Activated CD8-positive, alpha-beta memory T cell treated with anti-CD3 and anti-CD28 coated beads, Interleukin-2, amount 10 ng/mL, durations not matched to agents 7 days and 5 days (primary cell): ENCODE results near the gene ARHGAP12. TPM values are rescaled to one million over a fixed set of nuclear protein-coding genes. Genes with fewer than 3 reads are reported as not detected.

Experiments
- ATAC-seq: fragments of 150-1000 bp; cut with Tn5 transposase; one replicate; pipeline ENCODE4 v1.10.0; 2021; ENCODE audit warnings: moderate library complexity
- CTCF ChIA-PET: fragments of 350-600 bp; sonication (Branson Sonifier 250); formaldehyde crosslinking; loops from one replicate; lab custom pipeline; 2021; ENCODE audit warnings: antibody characterized with exemption; lab: Charles Lee
- DNase-seq: peaks from one replicate; pipeline ENCODE4 v3.0.0-alpha.2; 2020
- H3K27ac Mint-ChIP-seq: one replicate; pipeline ENCODE4 v1.8.0; 2021; ENCODE audit warnings: mild to moderate bottlenecking, mixed read lengths
- H3K27me3 Mint-ChIP-seq: one replicate; pipeline ENCODE4 v1.8.0; 2021; ENCODE audit warnings: mixed read lengths
- H3K36me3 Mint-ChIP-seq: one replicate; pipeline ENCODE4 v1.8.0; 2021; ENCODE audit warnings: mild to moderate bottlenecking, mixed read lengths
- H3K4me1 Mint-ChIP-seq: one replicate; pipeline ENCODE4 v1.8.0; 2021; ENCODE audit warnings: mixed read lengths
- H3K4me3 Mint-ChIP-seq: one replicate; pipeline ENCODE4 v1.8.0; 2021; ENCODE audit warnings: mild to moderate bottlenecking, moderate library complexity, mixed read lengths
- H3K9me3 Mint-ChIP-seq: one replicate; pipeline ENCODE4 v1.8.0; 2022; ENCODE audit warnings: low read depth, mixed read lengths
- total RNA-seq, 2 experiments: library from RNA; stranded (reverse); gene quantifications; one replicate each; pipeline ENCODE4 v1.2.3, GENCODE V29; 2021

ARHGAP12 gene
- total RNA-seq, 2 experiments from 2014 or later = 3.0 to 7.8 TPM

DNA sequence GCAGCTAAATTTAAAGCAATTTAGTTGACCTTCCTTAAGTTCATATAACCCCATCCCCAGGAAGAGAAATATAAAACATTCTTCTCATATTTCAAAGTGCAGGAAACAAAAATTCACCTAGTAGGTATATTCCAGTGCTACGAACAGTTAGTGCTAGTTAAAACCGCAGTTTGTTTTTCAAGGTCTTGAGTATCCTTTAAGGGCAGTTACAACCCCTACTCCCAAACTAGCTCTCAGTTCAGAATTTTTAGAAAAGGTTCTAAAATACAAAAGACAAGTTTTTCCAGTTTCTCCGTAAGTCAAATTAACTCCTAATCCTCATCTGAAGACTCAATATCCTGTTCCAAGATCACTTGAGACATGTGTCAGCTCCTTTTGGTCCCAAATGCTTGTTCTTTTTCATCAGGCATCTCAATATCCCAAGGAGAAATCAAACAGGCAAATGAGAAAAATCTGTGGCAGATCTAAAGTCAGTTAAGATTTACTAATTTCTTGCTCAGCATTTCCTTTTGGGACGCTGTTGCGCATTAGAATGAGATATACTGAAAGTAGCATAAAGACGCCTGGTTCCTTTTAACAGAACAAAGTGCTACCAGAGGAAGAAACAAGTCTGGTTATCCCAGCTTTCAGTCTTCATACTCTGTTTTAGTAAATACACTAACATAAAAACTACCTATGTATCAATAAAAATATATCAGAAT is 51.8 kb downstream of the ARHGAP12 start:
- Mint-ChIP-seq H3K4me1 (peaks cover 21% of the 10 kb centered on the region), H3K4me3 (no peak overlapping the region), H3K27ac (peak overlapping the region; percentile 41), H3K36me3 (peaks cover 3% of the 10 kb centered on the region), H3K9me3 (no peaks in the 10 kb centered on the region), H3K27me3 (no peaks in the 10 kb centered on the region)
- CTCF ChIA-PET = interaction anchor here (1.2 kb wide), 1 partner anchor 128 kb away, joined by 5 read pairs; no protein-coding TSS in a partner anchor
- DNase-seq (no peak), ATAC-seq (no peak)

DNA sequence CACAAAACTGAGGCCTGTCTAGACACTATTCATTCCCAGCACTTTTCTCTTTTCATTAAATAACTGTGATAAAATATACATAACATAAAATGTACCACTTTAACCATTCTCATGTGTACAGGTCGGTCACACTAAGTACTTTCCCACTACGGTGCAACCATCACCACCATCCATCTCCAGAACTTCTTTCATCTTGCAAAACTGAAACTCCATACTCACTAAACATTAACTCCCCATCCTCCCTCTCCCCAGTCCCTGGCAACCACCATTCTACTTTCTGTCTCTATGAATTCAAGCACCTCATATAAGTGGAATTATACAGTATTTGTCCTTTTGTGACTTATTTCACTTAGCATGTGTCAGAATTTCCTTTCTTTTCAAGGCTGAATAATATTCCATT is 53.0 kb downstream of the ARHGAP12 start:
- no peaks in the 10 kb centered on the region for H3K27me3 Mint-ChIP-seq
- H3K9me3 Mint-ChIP-seq = no peaks in the 10 kb centered on the region
- no peak overlapping the region for H3K27ac Mint-ChIP-seq
- H3K4me3 Mint-ChIP-seq = no peak overlapping the region
- CTCF ChIA-PET = interaction anchor here (1.2 kb wide), 1 partner anchor 129 kb away, joined by 5 read pairs; no protein-coding TSS in a partner anchor
- DNase-seq = no peak
- H3K4me1 Mint-ChIP-seq = peaks cover 21% of the 10 kb centered on the region
- no peak for ATAC-seq
- H3K36me3 Mint-ChIP-seq = peaks cover 3% of the 10 kb centered on the region

DNA sequence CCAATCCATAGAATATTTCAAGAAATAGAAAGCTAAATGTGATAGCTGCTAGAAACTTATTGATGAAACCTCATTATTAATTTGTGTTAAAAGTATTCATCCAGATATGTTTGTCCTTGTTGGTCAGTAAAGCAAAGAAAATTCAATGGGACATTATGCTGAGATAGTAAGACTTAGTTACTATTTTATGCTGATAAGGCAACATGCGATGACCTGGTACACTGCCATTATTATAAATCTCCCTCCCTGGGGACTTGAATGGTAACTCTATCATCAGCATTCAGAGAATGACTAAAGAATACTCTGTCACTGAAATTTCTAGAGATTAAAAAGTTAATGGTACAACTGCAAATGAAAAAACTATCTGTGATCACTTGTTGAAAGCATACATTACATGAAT is 54.9 kb downstream of the ARHGAP12 start:
- DNase-seq (no peak), ATAC-seq (no peak)
- no peak overlapping the region for H3K27ac Mint-ChIP-seq
- peaks cover 20% of the 10 kb centered on the region for H3K4me1 Mint-ChIP-seq
- H3K27me3 Mint-ChIP-seq = no peaks in the 10 kb centered on the region
- CTCF ChIA-PET = no interaction called here
- peaks cover 1% of the 10 kb centered on the region for H3K36me3 Mint-ChIP-seq
- H3K4me3 Mint-ChIP-seq = no peak overlapping the region
- H3K9me3 Mint-ChIP-seq = no peaks in the 10 kb centered on the region

DNA sequence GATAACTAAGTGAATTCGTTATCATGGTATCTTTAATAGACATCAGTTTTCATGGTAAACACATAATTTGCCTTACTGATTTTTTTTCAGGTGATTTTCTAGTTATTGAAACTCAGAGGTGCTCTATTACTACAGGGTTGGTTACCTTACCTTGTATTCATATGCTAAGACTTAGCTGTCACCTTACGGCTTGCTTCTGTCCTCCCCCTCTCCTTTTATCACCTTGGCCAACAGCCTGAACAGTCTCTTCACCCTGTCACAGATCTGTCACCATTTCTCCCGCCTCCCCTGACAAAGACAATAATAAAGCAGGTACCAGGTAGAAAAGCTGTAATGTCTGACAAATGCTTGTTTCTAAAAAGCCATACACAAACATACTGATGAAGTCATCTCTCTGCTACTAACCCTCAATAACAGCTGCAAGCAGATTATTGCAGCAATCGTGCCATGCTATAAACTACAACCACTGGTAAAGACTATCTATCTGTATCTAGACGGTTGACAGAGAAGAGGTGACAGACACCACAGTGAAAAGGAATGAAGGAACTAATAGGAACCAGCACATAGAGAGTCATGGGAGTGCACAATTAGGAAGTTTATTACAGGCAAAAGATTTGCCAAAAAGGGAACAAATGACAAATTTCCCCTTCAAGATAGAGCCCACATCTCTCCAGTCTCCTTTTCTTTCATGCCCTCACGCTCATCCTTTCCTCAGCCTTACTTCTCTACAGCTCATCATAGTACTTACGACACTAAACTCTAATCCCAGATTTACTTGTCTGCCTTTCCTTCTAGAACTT is 57.2 kb downstream of the ARHGAP12 start:
- no peaks in the 10 kb centered on the region for H3K9me3 Mint-ChIP-seq
- DNase-seq (no peak), ATAC-seq (no peak)
- peaks cover 1% of the 10 kb centered on the region for H3K36me3 Mint-ChIP-seq
- peaks cover 12% of the 10 kb centered on the region for H3K4me1 Mint-ChIP-seq
- H3K27ac Mint-ChIP-seq = no peak overlapping the region
- CTCF ChIA-PET = interaction anchor here (2.0 kb wide), 1 partner anchor 10 kb away, joined by 8 read pairs; no protein-coding TSS in a partner anchor
- no peak overlapping the region for H3K4me3 Mint-ChIP-seq
- H3K27me3 Mint-ChIP-seq = no peaks in the 10 kb centered on the region

DNA sequence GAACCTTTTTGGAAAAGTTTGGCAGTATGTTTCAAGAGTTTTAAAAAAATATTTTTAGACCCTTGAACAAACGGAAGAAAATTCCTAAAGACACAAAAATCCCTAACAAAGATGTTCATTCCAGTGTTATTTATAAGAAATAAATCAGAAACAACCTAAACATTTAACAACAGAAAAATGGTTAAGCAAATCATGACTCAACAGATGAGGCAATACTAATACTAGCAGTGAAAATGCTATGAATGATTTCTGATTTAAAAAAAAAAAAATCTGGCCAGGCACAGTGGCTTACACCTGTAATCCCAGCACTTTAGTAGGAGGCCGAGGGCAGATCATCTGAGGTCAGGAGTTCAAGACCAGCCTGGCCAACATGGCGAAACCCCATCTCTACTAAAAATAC is 61.0 kb downstream of the ARHGAP12 start:
- H3K4me3 Mint-ChIP-seq = no peak overlapping the region
- H3K9me3 Mint-ChIP-seq = no peaks in the 10 kb centered on the region
- no peaks in the 10 kb centered on the region for H3K27me3 Mint-ChIP-seq
- no peak overlapping the region for H3K27ac Mint-ChIP-seq
- H3K4me1 Mint-ChIP-seq = peaks cover 7% of the 10 kb centered on the region
- H3K36me3 Mint-ChIP-seq = no peaks in the 10 kb centered on the region
- no peak for DNase-seq
- ATAC-seq = no peak
- CTCF ChIA-PET = no interaction called here

DNA sequence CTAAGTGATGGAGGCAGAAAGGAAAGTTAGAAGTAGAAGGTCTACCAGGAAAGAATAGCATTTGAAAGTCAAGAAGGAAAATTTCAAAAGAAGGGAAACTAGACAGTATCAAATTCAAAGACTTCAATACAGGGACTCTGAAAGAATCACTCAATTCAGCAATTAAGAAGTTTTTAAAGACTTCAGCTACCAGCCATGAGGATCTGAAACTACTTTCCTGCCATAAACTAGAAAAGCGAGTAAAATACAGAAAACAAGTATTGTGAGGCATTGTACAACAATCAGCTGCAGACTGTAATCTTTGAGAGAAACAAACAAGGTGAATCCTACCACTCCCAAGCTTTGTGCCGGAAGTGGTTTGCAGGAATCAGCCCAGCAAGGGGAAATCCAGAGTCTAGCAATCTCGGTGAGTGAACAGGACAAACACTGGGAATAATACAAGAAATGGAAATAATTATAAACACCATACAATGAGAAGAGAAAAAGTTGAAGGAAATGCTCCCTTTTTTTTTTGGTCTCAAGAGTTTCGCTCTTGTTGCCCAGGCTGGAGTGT is 62.4 kb downstream of the ARHGAP12 start:
- H3K27ac Mint-ChIP-seq = no peak overlapping the region
- H3K9me3 Mint-ChIP-seq = no peaks in the 10 kb centered on the region
- no peaks in the 10 kb centered on the region for H3K27me3 Mint-ChIP-seq
- peaks cover 10% of the 10 kb centered on the region for H3K4me1 Mint-ChIP-seq
- no peak overlapping the region for H3K4me3 Mint-ChIP-seq
- no peak for ATAC-seq
- H3K36me3 Mint-ChIP-seq = no peaks in the 10 kb centered on the region
- DNase-seq = no peak
- CTCF ChIA-PET = no interaction called here

DNA sequence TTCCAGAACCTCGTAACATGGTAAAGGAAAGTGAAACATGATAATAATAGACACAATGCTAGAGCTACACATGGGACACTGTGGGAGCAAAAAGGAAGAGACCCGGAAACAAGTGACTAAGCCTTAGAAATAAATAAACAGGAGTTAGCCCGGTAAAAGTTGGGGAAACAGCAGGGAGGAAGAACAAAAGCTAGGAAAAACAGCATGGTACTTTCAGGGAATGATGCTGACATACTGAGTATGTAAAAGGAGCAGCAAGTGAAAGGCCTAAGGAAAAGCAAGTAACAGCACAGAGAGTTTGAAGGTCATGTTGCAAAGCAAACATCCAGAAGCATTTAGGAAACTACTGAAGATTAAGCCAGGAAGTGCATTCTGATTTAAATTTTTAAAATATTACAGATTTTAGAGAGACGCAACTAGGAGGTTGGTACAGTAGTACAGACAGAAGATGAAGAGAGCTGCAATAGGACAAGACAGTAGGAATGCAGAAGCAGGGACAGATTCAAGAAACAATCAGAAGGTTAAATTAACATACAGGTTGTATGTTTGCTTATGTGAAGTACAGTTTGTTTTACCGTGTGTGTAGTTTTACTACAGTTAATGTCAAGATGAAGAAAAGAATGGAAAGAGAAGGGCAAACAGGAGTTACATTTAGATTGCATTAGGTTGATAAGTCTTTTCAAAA is 63.7 kb downstream of the ARHGAP12 start:
- no peaks in the 10 kb centered on the region for H3K9me3 Mint-ChIP-seq
- no peak overlapping the region for H3K27ac Mint-ChIP-seq
- no peak overlapping the region for H3K4me3 Mint-ChIP-seq
- CTCF ChIA-PET = interaction anchor here (0.8 kb wide), 1 partner anchor 40 kb away, joined by 3 read pairs; no protein-coding TSS in a partner anchor
- no peaks in the 10 kb centered on the region for H3K27me3 Mint-ChIP-seq
- H3K4me1 Mint-ChIP-seq = peaks cover 10% of the 10 kb centered on the region
- DNase-seq (no peak), ATAC-seq (no peak)
- no peaks in the 10 kb centered on the region for H3K36me3 Mint-ChIP-seq

DNA sequence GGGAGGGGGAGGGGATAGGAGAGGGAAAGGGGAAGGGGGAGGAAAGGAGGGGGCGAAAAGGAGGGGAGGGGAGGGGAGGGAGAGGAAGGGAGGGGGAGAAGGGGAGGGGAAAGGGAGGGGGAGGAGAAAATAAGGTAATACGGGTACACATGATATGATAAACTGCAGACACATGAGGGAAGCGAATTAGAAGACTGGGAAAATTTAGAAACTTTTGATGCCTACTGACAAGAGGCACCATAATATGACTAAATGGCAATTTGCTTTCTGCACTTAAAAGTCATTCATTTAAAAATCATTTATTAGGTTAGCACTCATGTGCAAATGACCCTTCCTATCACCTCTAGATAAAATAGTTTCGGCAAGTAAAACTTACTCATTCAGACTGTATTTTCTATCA is 73.6 kb downstream of the ARHGAP12 start:
- no peak for ATAC-seq

DNA sequence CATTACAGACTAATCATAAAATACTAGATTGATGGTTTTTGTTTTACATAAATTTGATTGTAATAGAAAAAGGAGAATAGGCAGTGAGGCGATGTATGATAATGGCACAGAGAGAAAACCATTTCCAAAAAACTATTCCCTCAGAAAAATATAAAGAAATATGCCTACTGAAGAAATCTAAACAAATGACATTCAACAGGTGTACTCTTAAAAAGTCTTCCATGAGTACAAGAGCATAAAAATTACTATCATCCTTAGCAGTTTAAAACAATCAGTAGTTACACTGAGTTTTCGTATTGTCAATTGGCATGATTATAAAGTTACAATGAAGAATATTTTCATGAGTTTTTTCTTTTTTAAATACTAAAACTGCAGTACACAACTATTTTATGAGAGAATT is 75.0 kb downstream of the ARHGAP12 start:
- no peak for DNase-seq
- Mint-ChIP-seq H3K9me3 (no peaks in the 10 kb centered on the region), H3K4me1 (peaks cover 6% of the 10 kb centered on the region), H3K36me3 (no peaks in the 10 kb centered on the region), H3K27me3 (no peaks in the 10 kb centered on the region), H3K4me3 (no peak overlapping the region), H3K27ac (no peak overlapping the region)
- no peak for ATAC-seq
- CTCF ChIA-PET = interaction anchor here (1.1 kb wide), 1 partner anchor 17 kb away, joined by 3 read pairs; no protein-coding TSS in a partner anchor

More for the DNA sequence above, 73.6 kb downstream of the ARHGAP12 start:
- no peaks in the 10 kb centered on the region for H3K36me3 Mint-ChIP-seq
- no peak overlapping the region for H3K27ac Mint-ChIP-seq
- DNase-seq = no peak
- peaks cover 6% of the 10 kb centered on the region for H3K4me1 Mint-ChIP-seq
- no peak overlapping the region for H3K4me3 Mint-ChIP-seq
- CTCF ChIA-PET = interaction anchor here (1.1 kb wide), 1 partner anchor 18 kb away, joined by 3 read pairs; no protein-coding TSS in a partner anchor
- no peaks in the 10 kb centered on the region for H3K27me3 Mint-ChIP-seq
- no peaks in the 10 kb centered on the region for H3K9me3 Mint-ChIP-seq

DNA sequence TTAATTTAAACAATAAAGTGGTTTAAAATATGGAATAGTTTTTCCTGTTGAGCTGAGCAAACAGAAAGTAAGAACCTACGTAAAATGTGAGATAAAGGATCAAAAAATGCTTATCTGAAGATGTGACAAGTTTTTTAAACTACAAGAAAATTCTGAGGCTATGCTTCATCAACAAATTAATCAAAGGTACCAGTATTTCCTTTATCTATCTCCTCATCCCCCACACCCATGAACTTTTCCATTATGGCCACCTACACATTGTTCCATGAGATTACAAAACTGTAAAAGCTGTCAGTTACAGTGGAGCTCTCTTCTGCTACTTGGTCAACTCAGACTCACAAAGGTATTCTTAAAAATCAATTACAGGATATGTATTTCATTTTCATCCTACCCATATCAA is 77.4 kb downstream of the ARHGAP12 start:
- Mint-ChIP-seq H3K4me1 (peaks cover 2% of the 10 kb centered on the region), H3K27me3 (no peaks in the 10 kb centered on the region), H3K9me3 (no peaks in the 10 kb centered on the region), H3K36me3 (no peaks in the 10 kb centered on the region), H3K4me3 (no peak overlapping the region), H3K27ac (no peak overlapping the region)
- ATAC-seq (no peak), DNase-seq (no peak)
- CTCF ChIA-PET = interaction anchor here (1.0 kb wide), 1 partner anchor 153 kb away, joined by 4 read pairs; no protein-coding TSS in a partner anchor

DNA sequence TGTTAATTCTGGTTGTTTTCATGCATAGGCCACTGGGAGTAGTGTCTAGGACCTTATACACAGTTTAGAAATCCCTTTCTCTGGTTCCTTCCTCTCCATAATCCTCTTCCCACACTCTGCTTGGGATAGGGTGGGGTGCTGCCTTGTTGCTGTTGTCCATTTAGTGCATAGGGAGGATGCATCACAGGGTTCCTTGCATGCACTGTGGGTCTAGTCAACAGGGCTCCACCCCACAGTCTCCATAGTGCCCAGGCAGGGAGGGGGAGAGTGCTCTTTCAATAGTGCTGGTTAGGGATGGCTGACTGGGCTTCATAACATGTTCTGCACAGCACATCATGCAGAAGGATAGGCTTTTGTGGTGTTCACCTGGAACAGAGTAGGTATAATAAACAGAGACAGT is 81.1 kb downstream of the ARHGAP12 start:
- no peak overlapping the region for H3K27ac Mint-ChIP-seq
- H3K9me3 Mint-ChIP-seq = no peaks in the 10 kb centered on the region
- CTCF ChIA-PET = no interaction called here
- no peaks in the 10 kb centered on the region for H3K36me3 Mint-ChIP-seq
- DNase-seq (no peak), ATAC-seq (no peak)
- peaks cover 3% of the 10 kb centered on the region for H3K4me1 Mint-ChIP-seq
- H3K27me3 Mint-ChIP-seq = no peaks in the 10 kb centered on the region
- H3K4me3 Mint-ChIP-seq = no peak overlapping the region

DNA sequence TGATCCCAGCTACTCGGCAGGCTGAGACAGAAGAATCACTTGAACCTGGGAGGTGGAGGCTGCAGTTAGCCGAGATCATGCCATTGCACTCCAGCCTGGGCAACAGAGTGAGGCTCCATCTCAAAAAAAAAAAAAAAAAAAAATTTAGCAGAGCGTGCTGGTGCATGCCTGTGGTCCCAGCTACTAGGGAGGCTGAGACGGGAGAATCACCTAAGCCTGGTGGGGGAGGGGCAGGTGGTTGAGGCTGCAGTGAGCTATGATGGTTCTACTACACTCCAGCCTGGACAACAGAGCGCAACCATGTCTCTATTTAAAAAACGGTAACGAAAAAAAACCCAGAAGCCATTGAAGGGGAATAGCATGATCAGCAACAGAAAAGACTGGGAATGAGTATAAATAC is 89.9 kb downstream of the ARHGAP12 start:
- CTCF ChIA-PET = interaction anchor here (0.6 to 1.7 kb wide), 3 partner anchors 15 to 167 kb away, joined by 3 read pairs; no protein-coding TSS in a partner anchor
- DNase-seq (no peak), ATAC-seq (no peak)
- H3K9me3 Mint-ChIP-seq = no peaks in the 10 kb centered on the region
- H3K27ac Mint-ChIP-seq = no peak overlapping the region
- no peaks in the 10 kb centered on the region for H3K36me3 Mint-ChIP-seq
- no peak overlapping the region for H3K4me3 Mint-ChIP-seq
- H3K27me3 Mint-ChIP-seq = no peaks in the 10 kb centered on the region
- peaks cover 3% of the 10 kb centered on the region for H3K4me1 Mint-ChIP-seq

DNA sequence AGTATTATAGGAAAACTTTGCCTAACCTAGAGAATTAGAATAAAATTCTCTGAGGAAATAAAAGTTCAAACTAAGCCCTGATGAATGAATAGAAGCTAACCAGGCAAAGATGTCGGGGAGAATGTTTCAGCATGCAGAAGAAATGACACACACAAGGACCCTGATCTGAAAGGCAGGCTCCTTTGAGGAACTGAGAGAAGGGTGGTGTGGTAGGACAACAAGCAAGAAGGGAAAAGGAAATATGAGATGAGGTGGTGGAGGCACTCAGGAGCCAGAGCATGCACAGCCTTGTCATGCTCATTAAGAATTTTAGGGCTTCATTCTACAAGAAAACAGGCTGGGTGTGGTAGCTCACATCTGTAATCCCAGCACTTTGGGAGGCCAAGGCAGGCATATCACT is 90.6 kb downstream of the ARHGAP12 start:
- DNase-seq = no peak
- CTCF ChIA-PET = interaction anchor here (1.3 to 1.7 kb wide), 2 partner anchors 24 to 168 kb away, joined by 3 to 4 read pairs; no protein-coding TSS in a partner anchor
- no peak overlapping the region for H3K4me3 Mint-ChIP-seq
- H3K4me1 Mint-ChIP-seq = peaks cover 3% of the 10 kb centered on the region
- ATAC-seq = no peak
- no peaks in the 10 kb centered on the region for H3K27me3 Mint-ChIP-seq
- H3K36me3 Mint-ChIP-seq = no peaks in the 10 kb centered on the region
- H3K27ac Mint-ChIP-seq = no peak overlapping the region
- H3K9me3 Mint-ChIP-seq = no peaks in the 10 kb centered on the region
